CD8-positive, alpha-beta memory T cell (primary cell): ENCODE data around the gene ACBD7. TPM values are rescaled to one million over a fixed set of nuclear protein-coding genes. Genes with fewer than 3 reads are reported as not detected.

Source experiments
- CTCF ChIA-PET: fragments of 350-600 bp; sonication (Branson Sonifier 250); formaldehyde crosslinking; loops from one replicate; lab custom pipeline; 2021; ENCODE audit warnings: antibody characterized with exemption; lab: Charles Lee
- POLR2A ChIA-PET: fragments of 350-600 bp; sonication (Branson Sonifier 250); formaldehyde crosslinking; loops from one replicate; lab custom pipeline; 2021; ENCODE audit warnings: antibody characterized with exemption; lab: Charles Lee
- DNase-seq, 5 donors: peaks; one replicate each; pipeline versions ENCODE4 v3.0.0 to v3.0.0-alpha.2; 2020 to 2022; ENCODE audit warnings: mixed read lengths in 1 of 5
- H3K27ac ChIP-seq: one replicate; pipeline ENCODE4 v1.7.0; 2013; ENCODE audit warnings: low read depth, mild to moderate bottlenecking, low read length, moderate library complexity
- H3K27me3 ChIP-seq: 2 replicates; pipeline ENCODE4 v1.7.0; 2013; ENCODE audit warnings: low read length, mild to moderate bottlenecking; ENCODE audit not compliant: insufficient read depth, poor library complexity, severe bottlenecking
- H3K36me3 ChIP-seq: 2 replicates; pipeline ENCODE4 v1.7.0; 2013; ENCODE audit warnings: mild to moderate bottlenecking, low read length, moderate library complexity; ENCODE audit not compliant: insufficient read depth
- H3K4me1 ChIP-seq: 2 replicates; pipeline ENCODE4 v1.7.0; 2013; ENCODE audit warnings: mild to moderate bottlenecking, low read length, moderate library complexity; ENCODE audit not compliant: insufficient read depth
- H3K4me3 ChIP-seq: 2 replicates; pipeline ENCODE4 v1.7.0; 2013; ENCODE audit warnings: mild to moderate bottlenecking, low read length
- H3K9me3 ChIP-seq: 2 replicates; pipeline ENCODE4 v1.7.0; 2013; ENCODE audit warnings: mild to moderate bottlenecking, low read length
- H3K27ac Mint-ChIP-seq, 8 donors: one replicate each; pipeline ENCODE4 v1.8.0; 2020 to 2021; ENCODE audit warnings: mixed read lengths in 8 of 8, mild to moderate bottlenecking in 6 of 8, inconsistent platforms in 3 of 8, moderate library complexity in 3 of 8
- H3K27me3 Mint-ChIP-seq, 2 donors: one replicate each; pipeline ENCODE4 v1.8.0; 2020 to 2021; ENCODE audit warnings: mixed read lengths in 2 of 2, mild to moderate bottlenecking in 1 of 2, moderate library complexity in 1 of 2
- H3K36me3 Mint-ChIP-seq, 3 donors: one replicate each; pipeline ENCODE4 v1.8.0; 2020 to 2021; ENCODE audit warnings: mixed read lengths in 3 of 3, inconsistent platforms in 1 of 3, mild to moderate bottlenecking in 1 of 3
- H3K4me1 Mint-ChIP-seq, 3 donors: one replicate each; pipeline ENCODE4 v1.8.0; 2020 to 2021; ENCODE audit warnings: mixed read lengths in 3 of 3, inconsistent platforms in 1 of 3, mild to moderate bottlenecking in 1 of 3
- H3K4me3 Mint-ChIP-seq, 7 donors: one replicate each; pipeline ENCODE4 v1.8.0; 2020 to 2021; ENCODE audit warnings: mixed read lengths in 7 of 7, mild to moderate bottlenecking in 6 of 7, moderate library complexity in 4 of 7, inconsistent platforms in 2 of 7
- H3K9me3 Mint-ChIP-seq, 5 donors: one replicate each; pipeline ENCODE4 v1.8.0; 2020 to 2022; ENCODE audit warnings: mixed read lengths in 5 of 5, mild to moderate bottlenecking in 3 of 5, moderate library complexity in 2 of 5, inconsistent platforms in 1 of 5
- polyA plus RNA-seq: library from polyadenylated mRNA; unstranded; fragments of 300-500 nt; fragmentation: Illumina TruSeq; gene quantifications from one replicate; pipeline ENCODE4 v1.2.3, GENCODE V29; 2021
- total RNA-seq, 2 experiments: library from RNA; stranded (reverse); gene quantifications; one replicate each; pipeline ENCODE4 v1.2.3, GENCODE V29; 2021

The ACBD7 gene
- total and polyA plus RNA-seq, 3 experiments from 2014 or later: 0.80 to 1.2 TPM; not detected in 1

DNA sequence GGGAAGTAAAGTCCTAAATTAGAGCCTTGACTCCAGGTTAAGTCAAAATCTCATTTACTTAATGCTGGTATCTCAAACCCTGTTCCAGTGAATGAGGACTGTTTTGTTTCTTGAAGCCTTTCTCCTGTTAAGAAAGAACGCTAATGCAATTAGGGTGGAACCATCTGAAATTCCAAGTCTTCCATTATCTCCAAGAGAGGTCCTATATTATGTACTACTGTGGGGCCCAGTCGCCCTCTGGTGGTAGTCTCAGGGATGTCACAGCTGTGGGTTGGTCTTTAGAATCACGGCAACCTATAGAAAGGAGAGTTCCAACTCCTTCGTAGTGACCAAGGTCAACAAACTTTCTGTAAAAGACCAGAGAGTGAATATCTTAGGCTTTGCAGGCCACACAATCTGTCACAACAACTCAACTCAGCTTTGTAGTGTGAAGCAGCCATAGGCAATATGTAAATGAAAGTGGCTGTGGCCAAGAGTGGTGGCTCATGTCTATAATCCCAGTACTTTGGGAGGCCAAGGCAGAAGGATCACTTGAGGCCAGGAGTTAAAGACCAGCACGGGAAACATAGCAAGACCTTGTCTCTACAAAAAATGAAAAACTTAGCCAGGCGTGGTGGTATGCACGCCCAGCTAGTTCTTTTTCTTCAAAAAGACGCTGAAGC is 17.9 kb upstream of the ACBD7 start:
- Mint-ChIP-seq H3K9me3 (no peaks in the 10 kb centered on the region), H3K27me3 (no peaks in the 10 kb centered on the region), H3K36me3 (peaks cover 4 to 81% (median 15%) of the 10 kb centered on the region in 3 donors), H3K4me3 (no peak overlapping the region), H3K4me1 (peaks cover 4 to 13% (median 10%) of the 10 kb centered on the region in 3 donors), H3K27ac (peak overlapping the region; percentile 38 to 79 (median 52))
- peaks cover 16% of the 10 kb centered on the region for H3K36me3 ChIP-seq
- CTCF ChIA-PET: interaction anchor here (0.7 to 1.8 kb wide), 10 partner anchors 9 to 268 kb away, joined by 3 to 6 read pairs (median 4); partner anchors contain the start of genes CDNF, HSPA14, MSANTD7 and RPP38
- H3K27ac ChIP-seq: no peak overlapping the region
- H3K4me3 ChIP-seq: no peak overlapping the region
- H3K9me3 ChIP-seq: no peaks in the 10 kb centered on the region
- DNase-seq: peak; percentile 41 to 75 (median 54)
- POLR2A ChIA-PET: no interaction called here
- H3K27me3 ChIP-seq: no peaks in the 10 kb centered on the region
- H3K4me1 ChIP-seq: no peaks in the 10 kb centered on the region

DNA sequence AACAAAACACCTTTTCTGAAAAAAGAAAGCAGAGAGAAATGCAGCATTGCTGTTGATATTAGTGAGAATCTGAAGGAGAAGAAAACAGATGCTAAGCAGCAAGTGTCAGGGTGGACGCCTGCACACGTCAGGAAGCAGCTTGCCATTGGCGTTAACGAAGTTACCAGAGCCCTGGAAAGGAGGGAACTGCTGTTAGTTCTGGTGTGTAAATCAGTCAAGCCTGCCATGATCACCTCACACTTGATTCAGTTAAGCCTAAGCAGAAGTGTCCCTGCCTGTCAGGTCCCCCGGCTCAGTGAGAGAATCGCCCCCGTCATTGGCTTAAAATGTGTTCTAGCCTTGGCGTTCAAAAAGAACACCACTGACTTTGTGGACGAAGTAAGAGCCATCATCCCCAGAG is 14.9 kb upstream of the ACBD7 start:
- POLR2A ChIA-PET: no interaction called here
- Mint-ChIP-seq H3K27ac (peak overlapping the region in 1 of 8 donors; percentile 33), H3K36me3 (peaks cover 4 to 75% (median 8%) of the 10 kb centered on the region in 3 donors)

GRCh38 chr10:15099886-15100285 is 11.3 kb upstream of the ACBD7 start:
- peaks cover 27 to 55% (median 45%) of the 10 kb centered on the region in 3 donors for H3K4me1 Mint-ChIP-seq
- no peak for DNase-seq
- no peaks in the 10 kb centered on the region for H3K9me3 ChIP-seq
- POLR2A ChIA-PET: interaction anchor here (0.7 kb wide), 1 partner anchor 273 kb away, joined by 4 read pairs; no protein-coding TSS in a partner anchor
- peaks cover 18% of the 10 kb centered on the region for H3K4me1 ChIP-seq
- peak overlapping the region in 6 of 7 donors; percentile 15 to 92 (median 29) for H3K4me3 Mint-ChIP-seq
- no peak overlapping the region for H3K27ac ChIP-seq
- H3K9me3 Mint-ChIP-seq: no peaks in the 10 kb centered on the region
- H3K36me3 Mint-ChIP-seq: peaks cover 0 to 58% (median 5%) of the 10 kb centered on the region in 3 donors
- peaks cover 15% of the 10 kb centered on the region for H3K36me3 ChIP-seq
- no peak overlapping the region for H3K4me3 ChIP-seq
- H3K27me3 Mint-ChIP-seq: peaks cover 0 to 2% of the 10 kb centered on the region in 2 donors
- H3K27ac Mint-ChIP-seq: peak overlapping the region; percentile 12 to 96 (median 75)
- H3K27me3 ChIP-seq: no peaks in the 10 kb centered on the region
- CTCF ChIA-PET: interaction anchor here (1.7 kb wide), 1 partner anchor 9 kb away, joined by 6 read pairs; no protein-coding TSS in a partner anchor

More for the DNA sequence above, 14.9 kb upstream of the ACBD7 start:
- no peak overlapping the region for H3K27ac ChIP-seq
- H3K4me3 ChIP-seq: no peak overlapping the region
- no peaks in the 10 kb centered on the region for H3K9me3 ChIP-seq
- no peaks in the 10 kb centered on the region for H3K27me3 Mint-ChIP-seq
- H3K9me3 Mint-ChIP-seq: no peaks in the 10 kb centered on the region
- H3K27me3 ChIP-seq: no peaks in the 10 kb centered on the region
- H3K4me1 Mint-ChIP-seq: peaks cover 19 to 33% (median 30%) of the 10 kb centered on the region in 3 donors
- DNase-seq: no peak
- CTCF ChIA-PET: interaction anchor here (1.3 kb wide), 1 partner anchor 10 kb away, joined by 3 read pairs; no protein-coding TSS in a partner anchor
- H3K4me3 Mint-ChIP-seq: no peak overlapping the region
- H3K4me1 ChIP-seq: peaks cover 9% of the 10 kb centered on the region
- H3K36me3 ChIP-seq: peaks cover 16% of the 10 kb centered on the region

- DNase-seq: peak; percentile 91 to 97 (median 95)
- Mint-ChIP-seq H3K9me3 (no peaks in the 10 kb centered on the region), H3K27ac (peak within 1 kb of the TSS; percentile 94 to 99 (median 98)), H3K4me3 (peak within 1 kb of the TSS; percentile 92 to 99 (median 95)), H3K4me1 (peaks cover 27 to 56% (median 45%) of the 10 kb centered on the region in 3 donors), H3K36me3 (peaks cover 0 to 34% (median 2%) of the 10 kb centered on the region in 3 donors), H3K27me3 (peaks cover 0 to 2% of the 10 kb centered on the region in 2 donors)
- Histone ChIP-seq H3K4me3 (peak within 1 kb of the TSS; percentile 56), H3K36me3 (no peaks in the 10 kb centered on the region), H3K9me3 (no peaks in the 10 kb centered on the region), H3K4me1 (peaks cover 18% of the 10 kb centered on the region), H3K27ac (peak within 1 kb of the TSS; percentile 93), H3K27me3 (no peaks in the 10 kb centered on the region)
- POLR2A ChIA-PET: interaction anchor here (0.6 to 1.0 kb wide), 3 partner anchors 70 to 219 kb away, joined by 3 to 5 read pairs (median 3); partner anchors contain the start of genes NMT2 and SUV39H2
- CTCF ChIA-PET: interaction anchor here (0.9 to 1.3 kb wide), 2 partner anchors 9 to 1797 kb away, joined by 3 to 6 read pairs; no protein-coding TSS in a partner anchor
Observed at GRCh38 chr10:15097011-15097812, 8.6 kb upstream of the ACBD7 start, which contains the start of gene RPP38. Gene RPP38, plus strand, starts transcription at chr10:15097355. Its CDS starts 5,960 bp downstream, at chr10:15103315.

- peaks cover 27 to 51% (median 42%) of the 10 kb centered on the region in 3 donors for H3K4me1 Mint-ChIP-seq
- no peaks in the 10 kb centered on the region for H3K9me3 ChIP-seq
- H3K27ac ChIP-seq: peak overlapping the region; percentile 93
- H3K4me3 Mint-ChIP-seq: peak overlapping the region; percentile 92 to 99 (median 95)
- H3K36me3 Mint-ChIP-seq: peaks cover 0 to 29% (median 2%) of the 10 kb centered on the region in 3 donors
- peak overlapping the region; percentile 56 for H3K4me3 ChIP-seq
- DNase-seq: no peak
- H3K27me3 ChIP-seq: no peaks in the 10 kb centered on the region
- ChIA-PET POLR2A (no interaction called here), CTCF (no interaction called here)
- peaks cover 0 to 2% of the 10 kb centered on the region in 2 donors for H3K27me3 Mint-ChIP-seq
- H3K9me3 Mint-ChIP-seq: no peaks in the 10 kb centered on the region
- peak overlapping the region; percentile 82 to 99 (median 95) for H3K27ac Mint-ChIP-seq
- H3K36me3 ChIP-seq: no peaks in the 10 kb centered on the region
- H3K4me1 ChIP-seq: peaks cover 18% of the 10 kb centered on the region
Observed at GRCh38 chr10:15096661-15097010, 8.1 kb upstream of the ACBD7 start.

DNA sequence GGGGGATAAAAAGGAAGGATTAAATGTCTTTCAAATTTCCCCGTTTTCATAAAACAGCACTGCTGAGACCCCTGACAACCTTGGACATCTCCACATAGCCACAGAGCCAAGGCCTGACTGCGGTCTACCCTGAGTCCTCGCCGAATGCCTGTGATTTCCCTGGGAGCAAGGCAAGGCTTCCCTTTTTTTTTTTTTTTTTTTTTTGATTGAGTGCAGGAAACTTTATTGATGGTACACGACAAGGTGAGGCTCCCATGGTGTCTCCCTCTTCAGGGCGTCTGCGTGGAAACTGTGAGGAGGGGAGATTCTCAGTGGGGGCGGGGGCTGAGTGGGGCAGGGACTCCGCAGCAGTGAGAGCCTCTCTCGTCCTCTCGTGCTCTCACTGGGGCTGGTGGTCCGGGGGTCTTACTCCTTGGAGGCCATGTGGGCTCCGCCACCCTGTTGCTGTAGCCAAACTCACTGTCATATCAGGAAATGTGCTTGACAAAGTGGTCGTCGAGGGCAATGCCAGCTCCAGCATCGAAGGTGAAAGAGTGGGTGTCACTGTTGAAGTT is 4.4 kb upstream of the ACBD7 start:
- H3K27me3 ChIP-seq: no peaks in the 10 kb centered on the region
- H3K36me3 Mint-ChIP-seq: peaks cover 0 to 10% (median under 1%) of the 10 kb centered on the region in 3 donors
- no peaks in the 10 kb centered on the region for H3K9me3 Mint-ChIP-seq
- CTCF ChIA-PET: interaction anchor here (1.2 kb wide), 1 partner anchor 12 kb away, joined by 3 read pairs; no protein-coding TSS in a partner anchor
- H3K4me3 ChIP-seq: no peak overlapping the region
- peaks cover 0 to 5% of the 10 kb centered on the region in 2 donors for H3K27me3 Mint-ChIP-seq
- POLR2A ChIA-PET: no interaction called here
- no peaks in the 10 kb centered on the region for H3K36me3 ChIP-seq
- H3K27ac ChIP-seq: no peak overlapping the region
- H3K4me3 Mint-ChIP-seq: no peak overlapping the region
- no peak for DNase-seq
- H3K4me1 ChIP-seq: peaks cover 4% of the 10 kb centered on the region
- peaks cover 12 to 27% (median 23%) of the 10 kb centered on the region in 3 donors for H3K4me1 Mint-ChIP-seq
- H3K9me3 ChIP-seq: no peaks in the 10 kb centered on the region
- no peak overlapping the region for H3K27ac Mint-ChIP-seq

DNA sequence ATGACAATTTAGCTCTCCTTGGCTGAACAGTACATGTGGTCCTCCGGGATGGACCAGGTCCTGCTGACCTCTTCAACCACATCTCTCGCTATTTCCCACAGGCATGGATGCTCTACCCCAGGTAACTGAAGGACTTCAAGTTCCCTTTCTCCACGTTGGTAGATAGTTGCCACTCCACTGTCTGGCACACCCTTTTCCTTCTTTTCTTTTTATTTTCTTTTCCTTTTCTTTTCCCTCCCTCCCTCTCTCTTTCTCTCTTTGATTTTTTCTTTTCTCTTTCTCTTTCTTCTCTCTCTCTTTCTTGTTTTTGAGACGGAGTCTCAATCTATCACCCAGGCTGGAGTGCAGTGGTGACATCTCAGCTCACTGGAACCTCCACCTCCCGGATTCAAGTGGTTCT is 2.8 kb upstream of the ACBD7 start:
- H3K4me3 ChIP-seq: no peak overlapping the region
- peak overlapping the region in 1 of 8 donors; percentile 16 for H3K27ac Mint-ChIP-seq
- peaks cover 0 to 3% of the 10 kb centered on the region in 2 donors for H3K27me3 Mint-ChIP-seq
- no peaks in the 10 kb centered on the region for H3K36me3 ChIP-seq
- H3K27me3 ChIP-seq: no peaks in the 10 kb centered on the region
- peak overlapping the region in 2 of 7 donors; percentile 39 to 81 for H3K4me3 Mint-ChIP-seq
- POLR2A ChIA-PET: no interaction called here
- H3K4me1 ChIP-seq: no peaks in the 10 kb centered on the region
- H3K36me3 Mint-ChIP-seq: no peaks in the 10 kb centered on the region
- H3K9me3 Mint-ChIP-seq: no peaks in the 10 kb centered on the region
- no peaks in the 10 kb centered on the region for H3K9me3 ChIP-seq
- peaks cover 4 to 17% (median 13%) of the 10 kb centered on the region in 3 donors for H3K4me1 Mint-ChIP-seq
- no peak for DNase-seq
- H3K27ac ChIP-seq: no peak overlapping the region
- CTCF ChIA-PET: interaction anchor here (1.5 kb wide), 1 partner anchor 8 kb away, joined by 6 read pairs; no protein-coding TSS in a partner anchor
